Duodenal mucosa (tissue), 2 donors: ENCODE measurements around the gene TEX38.

Experiments
- H3K27ac ChIP-seq: one replicate; pipeline ENCODE4 v1.7.0; 2013; ENCODE audit warnings: low read depth, low read length
- H3K27me3 ChIP-seq, 2 donors: one replicate each; pipeline ENCODE4 v1.7.0; 2013; ENCODE audit warnings: low read length in 2 of 2, control low read depth in 1 of 2; ENCODE audit not compliant: insufficient read depth in 2 of 2, control insufficient read depth in 1 of 2
- H3K36me3 ChIP-seq, 2 donors: one replicate each; pipeline ENCODE4 v1.7.0; 2013; ENCODE audit warnings: low read length in 2 of 2, control low read depth in 1 of 2; ENCODE audit not compliant: insufficient read depth in 2 of 2, control insufficient read depth in 1 of 2
- H3K4me1 ChIP-seq, 2 donors: one replicate each; pipeline ENCODE4 v1.7.0; 2013; ENCODE audit warnings: low read length in 2 of 2, control low read depth in 1 of 2; ENCODE audit not compliant: insufficient read depth in 2 of 2, control insufficient read depth in 1 of 2
- H3K4me3 ChIP-seq, 2 donors: one replicate each; pipeline ENCODE4 v1.7.0; 2013; ENCODE audit warnings: low read length in 2 of 2, low read depth in 1 of 2
- H3K9ac ChIP-seq, 2 donors: one replicate each; pipeline ENCODE4 v1.7.0; 2013; ENCODE audit warnings: low read length in 2 of 2, low read depth in 1 of 2
- H3K9me3 ChIP-seq, 2 donors: one replicate each; pipeline ENCODE4 v1.7.0; 2013; ENCODE audit warnings: low read length in 2 of 2, control low read depth in 1 of 2; ENCODE audit not compliant: control insufficient read depth in 1 of 2

The TEX38 gene

DNA sequence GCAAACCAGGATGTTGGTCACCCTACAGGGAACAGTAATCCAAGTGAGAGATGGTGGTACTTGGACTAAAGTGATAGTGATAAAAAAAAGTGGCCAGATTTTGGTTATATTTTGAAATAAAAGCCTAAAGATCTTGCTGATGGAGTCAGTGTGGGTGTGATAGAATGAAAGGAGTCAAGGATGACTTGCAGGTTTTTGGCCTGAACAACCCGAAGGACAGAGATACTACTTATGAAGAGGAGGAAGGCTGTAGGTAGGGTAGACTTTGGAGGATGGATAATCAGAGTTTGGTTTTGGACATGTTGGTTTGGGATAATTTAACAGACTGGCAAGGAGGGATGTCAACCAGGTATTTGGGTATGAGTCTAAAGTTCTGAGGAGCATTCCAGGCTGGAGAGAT lies 1.5 kb upstream of the TEX38 start:
- Histone ChIP-seq H3K9me3 (no peaks in the 10 kb centered on the region), H3K4me1 (peaks cover 16 to 19% of the 10 kb centered on the region in 2 donors), H3K36me3 (peaks cover 6 to 17% of the 10 kb centered on the region in 2 donors), H3K27ac (no peak overlapping the region), H3K4me3 (no peak overlapping the region), H3K27me3 (no peaks in the 10 kb centered on the region), H3K9ac (no peak overlapping the region)

DNA sequence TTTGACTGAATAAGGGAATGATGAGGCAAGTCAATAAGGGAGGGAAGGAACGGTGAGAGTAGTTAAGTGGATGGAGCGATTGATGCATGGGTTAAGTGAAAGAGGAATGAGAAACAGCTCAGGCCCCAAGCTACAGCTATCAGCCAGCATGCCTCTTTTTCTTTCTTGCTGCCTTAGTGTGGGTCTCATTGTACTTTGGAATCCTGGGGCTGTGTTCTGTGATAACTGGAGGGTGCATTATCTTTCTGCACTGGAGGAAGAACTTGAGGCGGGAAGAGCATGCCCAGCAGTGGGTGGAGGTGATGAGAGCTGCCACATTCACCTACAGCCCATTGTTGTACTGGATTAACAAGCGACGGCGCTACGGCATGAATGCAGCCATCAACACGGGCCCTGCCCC lies 1.0 kb downstream of the TEX38 start:
- Histone ChIP-seq H3K4me1 (peaks cover 6 to 8% of the 10 kb centered on the region in 2 donors), H3K27me3 (no peaks in the 10 kb centered on the region), H3K9me3 (no peaks in the 10 kb centered on the region), H3K9ac (no peak overlapping the region), H3K27ac (no peak overlapping the region), H3K4me3 (no peak overlapping the region), H3K36me3 (peaks cover 9 to 34% of the 10 kb centered on the region in 2 donors)

DNA sequence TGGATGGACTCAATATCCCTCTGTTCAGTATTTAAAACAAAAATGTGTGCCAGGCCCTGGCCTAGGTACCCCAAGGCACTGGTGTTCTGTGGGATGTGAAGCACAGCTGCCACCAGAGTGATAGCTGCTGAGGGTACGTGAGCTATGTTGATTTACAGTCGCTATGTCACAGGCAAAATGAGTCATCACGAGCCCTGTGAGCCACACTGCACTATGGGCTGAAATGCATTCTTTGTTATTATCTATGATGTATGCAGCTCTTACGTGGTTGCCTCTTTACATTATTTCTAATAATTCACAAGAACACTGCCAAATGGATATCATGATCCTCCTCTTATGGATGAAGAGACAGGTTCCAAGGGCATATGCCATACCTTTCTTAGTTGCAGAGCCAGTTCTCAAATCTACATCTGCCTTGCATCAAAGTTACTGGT lies 2.1 kb downstream of the TEX38 start:
- no peak overlapping the region for H3K4me3 ChIP-seq
- no peak overlapping the region for H3K9ac ChIP-seq
- H3K9me3 ChIP-seq: no peaks in the 10 kb centered on the region
- H3K27me3 ChIP-seq: no peaks in the 10 kb centered on the region
- H3K4me1 ChIP-seq: peaks cover 2 to 8% of the 10 kb centered on the region in 2 donors
- H3K36me3 ChIP-seq: peaks cover 14 to 45% of the 10 kb centered on the region in 2 donors
- H3K27ac ChIP-seq: no peak overlapping the region

DNA sequence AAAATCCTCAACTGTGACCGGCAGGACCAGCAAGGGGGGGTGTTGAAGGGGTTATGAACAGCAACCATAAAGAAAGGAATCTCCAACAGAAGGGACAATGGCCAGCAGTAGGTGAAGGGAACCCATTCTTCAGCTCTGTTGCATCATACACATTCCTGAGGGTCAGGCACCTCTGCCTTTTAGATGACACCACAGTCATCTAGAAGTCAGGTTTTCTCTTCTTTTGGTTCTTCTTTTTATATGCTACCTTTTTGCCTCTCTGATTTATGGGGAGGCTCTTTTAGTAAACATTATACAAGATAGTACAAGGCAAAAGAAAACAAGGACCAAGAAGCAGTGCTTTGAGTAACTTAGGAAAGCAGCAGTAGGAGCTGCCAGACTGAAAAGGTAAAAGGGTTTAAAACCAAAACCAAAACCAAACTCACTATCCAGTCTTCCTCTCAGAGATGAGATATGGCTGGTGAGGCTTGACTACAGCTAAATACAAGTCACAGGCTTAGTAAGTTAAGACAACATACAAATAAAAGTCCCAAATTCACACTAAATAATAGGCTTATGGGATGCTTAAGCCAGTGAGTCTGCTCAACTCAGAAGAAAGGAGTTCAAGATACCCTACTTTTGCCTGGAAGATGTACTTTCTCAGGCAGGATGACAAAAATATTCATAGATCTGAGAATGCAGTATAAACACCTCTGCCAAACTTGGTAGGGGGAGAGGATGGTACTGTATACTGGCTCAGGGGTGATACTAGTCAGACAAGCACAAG lies 4.1 kb downstream of the TEX38 start:
- Histone ChIP-seq H3K9me3 (no peaks in the 10 kb centered on the region), H3K9ac (peak overlapping the region in 1 of 2 donors; percentile 19), H3K36me3 (peaks cover 23 to 61% of the 10 kb centered on the region in 2 donors), H3K27me3 (no peaks in the 10 kb centered on the region), H3K4me1 (peaks cover 0 to 8% of the 10 kb centered on the region in 2 donors), H3K4me3 (no peak overlapping the region), H3K27ac (no peak overlapping the region)

DNA sequence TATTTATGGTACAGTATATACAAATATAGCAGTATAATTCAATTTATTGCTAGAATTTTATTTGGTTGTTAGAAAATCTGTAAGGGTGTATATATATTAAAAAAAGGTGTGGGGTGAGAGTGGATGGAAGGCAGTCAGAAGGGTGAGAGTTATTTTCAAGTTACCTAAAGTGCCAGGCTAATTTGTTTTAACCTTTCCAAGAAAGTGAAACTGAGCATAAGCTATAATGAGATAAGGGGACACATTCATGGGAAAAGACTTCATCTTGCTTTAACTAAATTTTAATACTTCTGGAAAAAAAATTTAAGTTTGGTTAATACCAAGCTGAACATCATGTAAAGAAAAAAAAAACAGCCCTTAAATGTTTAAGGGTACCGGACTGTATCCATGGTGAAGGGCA lies 4.9 kb downstream of the TEX38 start:
- no peaks in the 10 kb centered on the region for H3K9me3 ChIP-seq
- H3K36me3 ChIP-seq: peaks cover 24 to 68% of the 10 kb centered on the region in 2 donors
- no peak overlapping the region for H3K9ac ChIP-seq
- peaks cover 0 to 9% of the 10 kb centered on the region in 2 donors for H3K4me1 ChIP-seq
- H3K27ac ChIP-seq: no peak overlapping the region
- no peaks in the 10 kb centered on the region for H3K27me3 ChIP-seq
- H3K4me3 ChIP-seq: no peak overlapping the region

DNA sequence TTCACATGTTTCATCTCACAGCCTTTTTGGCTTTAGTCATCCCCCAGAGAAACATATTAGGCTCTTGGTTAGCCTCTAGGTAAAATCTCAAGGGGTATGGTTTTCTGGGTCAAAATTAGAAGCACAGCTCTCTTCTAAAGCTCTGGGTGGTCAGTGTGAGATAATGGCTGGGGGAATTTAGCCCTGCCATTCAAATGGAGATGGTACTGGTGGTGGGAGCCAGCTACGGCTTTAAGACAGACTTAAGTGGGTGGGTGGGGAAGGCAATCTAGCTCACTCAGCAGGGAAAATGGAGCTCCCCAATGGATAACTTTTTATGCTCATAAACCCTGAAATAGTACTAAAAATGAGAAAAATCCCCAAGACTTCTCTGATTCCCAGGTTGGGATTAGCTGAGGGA lies 5.7 kb downstream of the TEX38 start:
- H3K9me3 ChIP-seq: no peaks in the 10 kb centered on the region
- no peaks in the 10 kb centered on the region for H3K27me3 ChIP-seq
- no peak overlapping the region for H3K27ac ChIP-seq
- H3K9ac ChIP-seq: no peak overlapping the region
- peaks cover 0 to 15% of the 10 kb centered on the region in 2 donors for H3K4me1 ChIP-seq
- H3K36me3 ChIP-seq: peaks cover 32 to 75% of the 10 kb centered on the region in 2 donors
- no peak overlapping the region for H3K4me3 ChIP-seq

DNA sequence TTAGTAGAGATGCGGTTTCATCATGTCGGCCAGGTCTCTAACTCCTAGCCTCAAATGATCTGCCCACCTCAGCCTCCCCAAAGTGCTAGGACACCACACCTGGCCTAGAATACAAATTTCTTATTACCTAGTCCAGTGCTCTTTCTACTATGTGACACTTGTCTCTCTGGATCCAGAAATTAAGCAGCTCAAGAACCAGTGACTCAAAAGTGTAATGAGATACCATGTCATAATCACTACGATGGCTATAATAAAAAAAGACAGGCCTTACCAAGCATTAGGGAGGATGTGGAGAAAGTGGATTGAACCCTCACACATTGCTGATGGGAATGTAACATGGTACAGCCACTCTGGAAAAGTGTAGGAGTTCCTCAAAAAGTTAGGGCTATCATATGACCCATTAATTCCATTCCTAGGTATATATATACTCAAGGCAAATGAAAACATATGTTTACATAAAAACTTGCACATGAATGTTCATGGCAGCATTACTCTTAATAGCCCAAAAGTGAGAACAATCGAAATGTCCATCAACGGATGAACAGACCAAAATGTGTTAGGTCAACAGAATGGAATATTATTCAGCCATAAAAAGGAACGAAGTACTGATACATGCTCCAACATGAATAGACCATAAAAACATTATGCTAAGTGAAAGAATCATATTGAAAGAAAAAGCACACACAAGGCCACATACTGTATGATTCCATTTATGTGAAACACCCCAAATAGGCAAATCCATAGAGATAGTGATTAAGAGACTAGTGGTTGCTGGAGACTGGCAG lies 8.3 kb downstream of the TEX38 start:
- no peaks in the 10 kb centered on the region for H3K9me3 ChIP-seq
- H3K4me3 ChIP-seq: no peak overlapping the region
- H3K36me3 ChIP-seq: peaks cover 46 to 86% of the 10 kb centered on the region in 2 donors
- no peaks in the 10 kb centered on the region for H3K27me3 ChIP-seq
- no peak overlapping the region for H3K27ac ChIP-seq
- peaks cover 0 to 16% of the 10 kb centered on the region in 2 donors for H3K4me1 ChIP-seq
- no peak overlapping the region for H3K9ac ChIP-seq

DNA sequence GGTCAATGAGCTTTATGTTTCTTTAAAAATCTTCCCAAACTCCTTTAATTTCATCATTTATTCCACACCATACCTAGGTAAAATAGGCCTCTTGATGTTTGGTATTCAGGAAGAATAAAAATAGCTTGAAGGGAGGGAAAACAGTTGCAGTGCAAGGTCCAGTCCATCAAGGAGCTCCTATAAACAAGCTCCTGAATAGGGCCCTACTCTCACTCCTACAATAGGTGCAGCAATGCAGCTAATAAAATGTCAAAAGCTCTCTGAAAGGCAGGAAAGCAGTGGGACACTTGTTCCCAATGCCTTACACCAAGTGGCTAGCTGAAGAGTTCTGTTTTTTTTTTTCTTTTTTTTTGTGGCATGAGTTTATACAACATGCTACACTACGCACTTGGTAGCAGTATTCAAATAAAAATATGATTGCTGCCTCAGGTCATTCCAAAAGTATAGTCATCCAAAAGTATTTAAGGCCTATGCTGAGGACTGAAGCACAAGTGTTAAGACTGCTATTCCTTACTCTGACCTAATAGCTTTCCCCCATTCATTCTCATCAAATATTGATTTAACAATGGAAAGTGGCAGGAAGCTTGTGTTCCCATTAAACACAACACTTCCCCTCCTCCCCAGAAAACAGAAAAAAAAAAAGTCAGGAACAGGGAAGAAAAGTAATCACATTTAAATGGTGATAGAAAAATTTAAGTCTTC lies 9.8 kb downstream of the TEX38 start:
- H3K4me1 ChIP-seq: peaks cover 7 to 18% of the 10 kb centered on the region in 2 donors
- H3K4me3 ChIP-seq: no peak overlapping the region
- H3K27ac ChIP-seq: no peak overlapping the region
- no peak overlapping the region for H3K9ac ChIP-seq
- H3K9me3 ChIP-seq: no peaks in the 10 kb centered on the region
- H3K36me3 ChIP-seq: peaks cover 42 to 83% of the 10 kb centered on the region in 2 donors
- H3K27me3 ChIP-seq: no peaks in the 10 kb centered on the region

DNA sequence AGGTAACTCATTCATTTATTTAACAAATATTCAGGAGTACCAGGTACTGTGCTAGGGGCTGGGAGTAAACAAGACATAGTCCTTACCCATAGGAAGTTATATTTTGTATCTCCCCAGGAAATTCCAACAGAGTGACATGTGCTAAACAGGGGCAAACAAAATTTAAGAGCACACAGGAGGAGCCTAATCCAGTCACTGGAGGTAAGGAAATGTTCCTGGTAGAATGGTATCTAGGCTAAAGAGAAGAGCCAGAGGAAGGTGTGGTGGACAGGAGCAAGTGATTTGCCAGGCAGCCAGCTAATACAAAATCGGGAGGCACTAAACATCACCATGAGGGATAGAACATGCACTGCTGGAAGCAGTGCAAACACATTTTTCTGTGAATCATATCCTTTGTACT lies 10.4 kb downstream of the TEX38 start:
- Histone ChIP-seq H3K9ac (no peak overlapping the region), H3K4me3 (no peak overlapping the region), H3K9me3 (no peaks in the 10 kb centered on the region), H3K4me1 (peaks cover 13 to 24% of the 10 kb centered on the region in 2 donors), H3K27me3 (no peaks in the 10 kb centered on the region), H3K27ac (no peak overlapping the region), H3K36me3 (peaks cover 42 to 82% of the 10 kb centered on the region in 2 donors)

DNA sequence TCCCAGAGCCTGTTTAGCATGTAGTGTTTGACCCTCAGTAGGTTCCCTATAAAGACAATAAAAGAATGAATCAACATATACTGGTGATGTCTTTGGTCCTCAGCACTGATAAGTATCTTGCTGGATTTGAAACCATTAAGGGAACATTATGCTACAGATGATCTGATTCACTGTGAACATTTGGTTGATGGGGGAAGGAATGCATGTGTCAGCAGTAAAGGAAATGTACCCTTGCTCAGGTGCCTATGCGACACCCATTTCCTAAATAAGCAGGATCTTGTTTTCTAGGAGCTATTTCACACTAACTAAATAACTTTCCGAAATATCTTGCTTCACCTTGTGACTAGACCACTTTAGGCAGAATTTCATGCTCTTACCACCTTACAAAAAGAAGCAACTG lies 13.0 kb downstream of the TEX38 start:
- H3K27ac ChIP-seq: no peak overlapping the region
- no peaks in the 10 kb centered on the region for H3K27me3 ChIP-seq
- peaks cover 51 to 80% of the 10 kb centered on the region in 2 donors for H3K36me3 ChIP-seq
- H3K4me1 ChIP-seq: peaks cover 14 to 39% of the 10 kb centered on the region in 2 donors
- no peaks in the 10 kb centered on the region for H3K9me3 ChIP-seq
- H3K9ac ChIP-seq: no peak overlapping the region
- no peak overlapping the region for H3K4me3 ChIP-seq
